Stimulated activated CD4-positive, alpha-beta T cell treated with anti-CD3 and anti-CD28 coated beads, Interleukin-1b, Interleukin-23, amount 100 ng/mL, for 1 hour (primary cell): ENCODE measurements around the gene SP9.
"Not testable (repeated sequence)": the region's sequence is repeated elsewhere in the genome, so short reads cannot be mapped to it uniquely, and the experiment has no call there.

Source experiments
- DNase-seq, 2 donors: peaks; one replicate each; pipeline ENCODE4 v3.0.0-alpha.2; 2020; ENCODE audit warnings: low read depth in 2 of 2

Gene SP9

DNA sequence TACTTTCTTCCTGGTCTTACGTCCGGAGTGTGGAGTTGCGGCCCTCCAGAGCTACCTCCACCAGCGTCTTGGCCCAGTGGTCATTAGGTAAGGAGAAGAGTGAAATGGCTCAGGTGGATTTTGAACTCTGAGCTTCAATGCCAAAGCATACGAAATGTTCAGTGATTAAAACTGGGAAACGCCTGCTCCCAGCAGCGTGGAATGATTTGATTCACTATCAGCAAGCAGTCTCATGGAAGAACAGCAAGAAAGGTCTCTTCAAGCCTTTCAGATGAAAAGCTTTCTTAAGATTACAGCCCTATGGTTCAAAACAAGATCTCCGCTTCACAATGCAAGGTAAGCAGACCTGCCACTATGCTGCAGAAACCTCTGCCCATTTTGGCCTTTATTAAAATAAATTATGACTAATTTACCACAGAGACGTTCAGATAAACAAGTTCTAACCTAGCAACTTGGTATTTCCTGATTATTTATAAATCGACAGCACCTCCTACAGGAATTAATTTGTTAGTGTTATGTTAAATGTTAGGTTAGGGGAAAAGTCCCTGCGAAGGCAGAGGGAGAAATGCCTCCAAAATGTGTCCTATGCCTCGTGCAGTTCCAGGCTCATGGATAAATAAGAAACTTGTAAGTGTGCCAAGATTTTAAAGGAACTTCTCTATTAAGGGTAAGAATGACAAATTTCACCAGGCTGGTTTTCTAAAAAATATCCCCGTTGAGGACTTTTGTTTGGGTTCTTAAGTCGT, 10.1 kb downstream of the SP9 start:
- no peak for DNase-seq

DNA sequence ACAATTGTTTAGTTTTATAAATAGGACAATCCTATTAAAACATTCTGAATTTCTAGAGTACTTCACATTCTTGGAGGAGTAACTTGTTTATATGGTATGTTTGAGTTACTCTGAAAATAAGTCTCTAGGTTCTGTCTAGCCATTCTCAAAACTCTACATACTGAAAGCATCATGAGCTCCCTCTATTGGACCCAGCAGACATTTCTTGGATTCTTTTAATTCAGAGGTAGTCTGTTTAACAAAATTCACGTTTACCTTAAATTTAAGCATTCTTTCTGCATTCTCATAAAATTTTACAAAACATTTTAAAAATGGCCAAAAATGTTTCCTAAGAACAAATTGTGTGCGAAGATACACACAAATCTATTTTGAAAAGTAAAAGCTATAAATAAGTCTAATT, 15.3 kb downstream of the SP9 start:
- DNase-seq: no peak

DNA sequence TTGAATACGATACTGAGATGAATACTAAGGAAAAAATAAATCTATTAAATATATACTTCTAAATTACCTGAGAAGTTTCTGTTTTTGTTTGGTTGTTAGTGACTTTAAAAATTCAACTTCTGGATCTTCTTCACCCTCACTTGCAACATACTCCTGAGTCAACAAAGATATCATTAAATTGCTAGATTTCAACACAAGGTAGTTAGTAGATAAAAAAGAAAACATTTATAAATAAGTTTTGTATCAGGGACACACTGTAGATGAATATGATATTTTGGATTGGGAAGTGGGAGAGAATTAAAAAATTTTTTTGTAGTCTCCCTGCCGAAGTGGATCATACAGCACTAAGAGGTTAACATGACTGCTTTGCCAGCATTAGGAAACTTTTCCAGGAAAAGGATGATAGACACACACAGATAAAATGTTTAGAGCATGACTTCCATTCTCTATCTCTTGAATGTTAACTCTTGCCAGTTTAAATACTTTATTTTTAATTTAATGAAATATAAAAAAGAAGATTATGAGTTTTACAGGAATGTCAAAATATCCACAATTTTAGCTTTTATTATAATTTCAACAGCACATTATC, 15.9 kb downstream of the SP9 start:
- no peak for DNase-seq

DNA sequence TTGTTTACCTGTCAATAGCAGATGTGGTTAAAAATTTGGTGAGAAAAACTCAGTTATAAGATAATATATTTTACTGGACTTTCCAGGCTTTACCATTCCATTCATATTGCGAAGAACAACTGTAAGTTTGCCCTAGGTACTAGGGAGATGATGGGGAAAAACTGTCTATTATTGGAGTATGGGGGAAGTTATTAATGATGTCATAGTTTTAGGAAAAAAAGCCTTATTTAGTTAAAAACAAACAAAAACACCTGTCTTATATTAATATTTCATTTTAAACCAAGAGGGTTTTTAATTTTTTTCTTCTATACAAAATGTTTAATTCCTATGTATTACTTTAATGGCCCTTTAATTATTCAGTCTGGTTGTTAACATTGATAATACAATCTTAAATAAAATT, 18.2 kb downstream of the SP9 start:
- no peak for DNase-seq

DNA sequence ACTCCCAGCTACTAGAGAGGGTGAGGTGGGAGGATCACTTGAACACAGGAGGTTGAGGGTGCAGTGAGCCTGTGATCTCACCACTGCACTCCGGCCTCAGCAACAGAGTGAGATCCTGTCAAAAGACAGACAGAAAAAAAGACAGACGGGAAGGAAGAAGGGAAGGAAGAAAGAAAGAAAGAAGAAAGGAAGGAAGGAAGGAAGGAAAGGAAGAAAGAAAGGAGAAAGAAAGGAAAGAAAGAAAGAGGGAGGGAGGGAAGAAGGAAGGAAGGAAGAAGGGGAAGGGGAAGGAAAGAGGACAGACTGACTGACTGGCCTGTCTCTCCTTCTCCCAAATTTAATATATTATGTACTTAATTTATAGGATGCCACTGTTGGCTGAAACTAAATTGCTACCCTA, 21.6 kb downstream of the SP9 start:
- DNase-seq: no peak

DNA sequence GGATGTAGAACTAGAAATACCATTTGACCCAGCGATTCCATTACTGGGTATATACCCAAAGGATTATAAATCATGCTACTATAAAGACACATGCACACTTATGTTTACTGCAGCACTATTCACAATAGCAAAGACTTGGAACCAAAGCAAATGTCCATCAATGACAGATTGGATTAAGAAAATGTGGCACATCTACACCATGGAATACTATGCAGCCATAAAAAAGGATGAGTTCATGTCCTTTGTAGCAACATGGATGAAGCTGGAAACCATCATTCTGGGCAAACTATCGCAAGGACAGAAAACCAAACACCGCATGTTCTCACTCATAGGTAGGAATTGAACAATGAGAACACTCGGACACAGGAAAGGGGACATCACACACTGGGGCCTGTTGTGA, 24.9 kb downstream of the SP9 start:
- DNase-seq: not testable (repeated sequence)

DNA sequence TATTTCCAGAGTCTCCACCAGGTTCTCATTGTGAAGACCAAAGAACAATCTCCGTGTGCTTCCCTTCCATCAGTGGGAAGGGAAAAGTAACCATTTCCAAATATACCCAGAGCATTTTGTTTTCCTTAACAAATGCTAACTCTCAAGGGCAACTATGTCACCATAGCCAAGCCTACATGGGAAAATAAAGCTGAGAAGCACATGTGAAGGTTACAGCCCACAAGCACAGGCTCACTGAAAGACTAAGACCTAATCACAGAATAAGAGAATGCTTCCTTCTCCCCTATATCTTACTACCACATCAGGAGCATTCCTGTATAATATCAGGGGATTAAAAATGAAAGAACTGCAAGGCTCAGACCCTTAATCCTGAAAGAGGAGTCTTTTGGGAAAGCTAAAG, 28.2 kb downstream of the SP9 start:
- DNase-seq: no peak

DNA sequence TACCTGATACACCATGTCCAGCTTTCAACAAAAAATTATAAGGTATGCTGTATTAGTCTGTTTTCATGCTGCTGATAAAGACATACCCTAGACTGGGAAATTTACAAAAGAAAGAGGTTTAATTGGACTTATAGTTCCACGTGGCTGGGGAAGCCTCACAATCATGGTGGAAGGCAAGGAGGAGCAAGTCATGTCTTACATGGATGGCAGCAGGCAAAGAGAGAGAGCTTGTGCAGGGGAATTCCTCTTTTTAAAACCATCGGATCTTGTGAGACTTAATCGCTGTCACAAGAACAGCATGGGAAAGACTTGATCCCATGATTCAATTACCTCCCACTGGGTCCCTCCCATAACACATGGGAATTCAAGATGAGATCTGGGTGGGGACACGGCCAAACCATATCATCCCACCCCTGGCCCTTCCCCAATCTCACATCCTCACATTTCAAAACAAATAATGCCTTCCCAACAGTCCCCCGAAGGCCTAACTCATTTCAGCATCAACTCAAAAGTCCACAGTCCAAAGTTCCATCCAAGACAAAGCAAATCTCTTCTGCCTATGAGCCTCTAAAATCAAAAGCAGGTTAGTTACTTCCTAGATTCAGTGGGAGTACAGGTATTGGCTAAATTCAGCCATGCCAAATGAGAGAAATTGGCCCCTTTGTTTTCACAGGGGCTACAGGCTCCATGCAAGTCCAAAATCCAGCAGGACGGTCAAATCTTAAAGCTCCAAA, 28.9 kb downstream of the SP9 start:
- DNase-seq: not testable (repeated sequence)

DNA sequence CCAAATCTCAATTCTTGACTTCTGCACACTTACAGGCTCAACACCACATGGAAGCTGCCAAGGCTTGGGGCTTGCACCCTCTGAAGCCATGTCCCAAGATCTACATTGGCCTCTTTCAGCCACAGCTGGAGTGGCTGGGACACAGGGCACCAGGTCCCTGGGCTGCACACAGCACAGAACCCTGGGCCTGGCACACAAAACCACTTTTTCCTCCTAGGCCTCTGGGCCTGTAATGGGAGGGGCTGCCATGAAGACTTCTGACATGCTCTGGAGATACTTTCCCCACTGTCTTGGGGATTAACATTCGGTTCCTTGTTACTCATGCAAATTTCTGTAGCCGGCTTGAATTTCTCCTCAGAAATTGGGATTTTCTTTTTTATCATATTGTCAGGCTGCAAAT, 29.9 kb downstream of the SP9 start:
- DNase-seq: no peak

DNA sequence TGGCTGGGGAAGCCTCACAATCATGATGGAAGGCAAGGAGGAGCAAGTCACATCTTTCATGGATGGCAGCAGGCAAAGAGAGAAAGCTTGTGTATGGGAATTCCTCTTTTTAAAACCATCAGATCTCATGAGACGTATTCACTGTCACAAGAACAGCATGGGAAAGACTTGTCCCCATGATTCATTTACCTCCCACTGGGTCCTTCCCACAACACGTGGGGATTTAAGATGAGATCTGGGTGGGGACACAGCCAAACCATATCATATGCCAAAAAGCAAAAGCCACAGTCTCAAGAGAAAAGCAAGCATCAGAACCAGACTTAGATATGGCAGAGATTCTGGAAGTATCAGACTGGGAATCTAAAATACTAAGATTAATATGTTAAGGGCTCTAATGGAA, 30.8 kb downstream of the SP9 start:
- DNase-seq: no peak

DNA sequence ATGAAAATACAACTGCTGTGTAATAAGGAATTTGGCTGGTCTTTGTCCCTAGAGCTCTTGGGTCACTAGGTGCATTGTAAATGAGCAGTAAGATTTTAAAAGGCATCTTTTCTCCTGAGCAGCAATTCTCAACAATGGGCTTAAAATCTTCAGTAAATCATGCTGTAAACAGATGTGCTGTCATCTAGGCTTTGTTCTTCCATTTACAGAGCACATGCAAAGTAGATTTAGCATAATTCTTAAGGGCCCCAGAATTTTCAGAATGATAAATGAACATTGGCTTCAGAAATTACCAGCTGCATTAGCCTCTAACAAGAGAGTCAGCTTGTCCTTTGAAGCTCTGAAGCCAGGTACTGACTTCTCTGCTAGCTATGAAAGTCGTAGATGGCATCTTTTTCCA, 33.9 kb downstream of the SP9 start:
- DNase-seq: no peak

DNA sequence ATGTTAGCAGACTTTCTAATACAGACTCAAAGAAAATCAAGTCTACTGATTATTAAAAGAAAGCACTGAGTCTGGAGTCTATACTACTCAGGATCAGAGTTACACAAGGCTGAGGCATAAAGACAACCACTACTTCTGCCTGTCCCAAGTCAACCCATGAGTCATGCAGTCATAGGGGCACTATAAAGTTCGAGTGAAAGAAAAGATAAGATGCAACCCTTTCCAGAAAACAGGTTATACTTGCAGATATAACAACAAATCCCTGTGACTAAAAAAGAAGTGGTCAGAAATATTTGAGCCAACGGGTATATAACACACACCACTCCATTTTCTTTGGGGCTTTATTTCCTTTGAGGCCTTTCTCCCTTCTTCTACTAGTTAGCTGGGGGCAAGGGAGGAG, 42.2 kb downstream of the SP9 start:
- DNase-seq: no peak

DNA sequence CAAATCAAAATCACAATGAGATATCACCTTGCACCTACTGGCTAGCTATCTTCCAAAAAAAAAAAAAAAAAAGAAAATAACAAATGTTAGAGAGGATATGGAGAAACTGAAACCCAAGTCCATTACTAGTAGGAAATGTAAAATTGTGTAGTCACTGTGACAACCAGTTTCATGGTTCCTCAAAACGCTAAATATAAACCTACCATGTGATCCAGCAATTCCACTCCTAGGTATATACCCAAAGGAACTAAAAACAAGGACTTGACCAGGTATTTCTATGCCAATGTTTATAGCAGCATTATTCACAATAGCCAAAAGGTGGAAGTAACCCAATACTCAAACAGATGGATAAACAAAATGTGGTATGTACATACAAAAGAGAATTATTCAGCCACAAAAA, 49.0 kb downstream of the SP9 start:
- DNase-seq: no peak

DNA sequence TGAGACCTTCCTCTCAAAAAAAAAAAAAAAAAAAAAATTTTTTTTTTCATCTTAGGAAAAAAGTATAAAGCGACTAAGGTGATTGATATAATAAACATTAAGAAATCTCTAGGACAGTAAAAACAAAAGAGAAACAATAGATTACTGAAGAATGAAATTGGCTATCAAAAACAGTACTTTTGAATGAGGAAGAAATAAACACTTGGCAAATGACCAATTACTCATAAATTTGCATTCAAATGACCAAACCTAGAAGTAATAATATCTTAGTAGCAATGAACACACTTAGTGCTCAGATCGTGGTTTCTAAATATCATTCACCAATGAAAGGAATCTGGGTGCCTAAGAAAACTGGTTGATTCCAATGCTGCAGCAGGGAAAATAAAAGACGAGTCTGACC, 50.4 kb downstream of the SP9 start:
- no peak for DNase-seq
